Activated naive CD4-positive, alpha-beta T cell treated with Interleukin-2 at 50 U/mL for 16 hours (primary cell): ENCODE data around the gene CLRN2.
"Not testable (repeated sequence)": the region's sequence is repeated elsewhere in the genome, so short reads cannot be mapped to it uniquely, and the experiment has no call there.

Source experiments
- DNase-seq: peaks from one replicate; pipeline ENCODE4 v3.0.0-alpha.2; 2020

Gene CLRN2

DNA sequence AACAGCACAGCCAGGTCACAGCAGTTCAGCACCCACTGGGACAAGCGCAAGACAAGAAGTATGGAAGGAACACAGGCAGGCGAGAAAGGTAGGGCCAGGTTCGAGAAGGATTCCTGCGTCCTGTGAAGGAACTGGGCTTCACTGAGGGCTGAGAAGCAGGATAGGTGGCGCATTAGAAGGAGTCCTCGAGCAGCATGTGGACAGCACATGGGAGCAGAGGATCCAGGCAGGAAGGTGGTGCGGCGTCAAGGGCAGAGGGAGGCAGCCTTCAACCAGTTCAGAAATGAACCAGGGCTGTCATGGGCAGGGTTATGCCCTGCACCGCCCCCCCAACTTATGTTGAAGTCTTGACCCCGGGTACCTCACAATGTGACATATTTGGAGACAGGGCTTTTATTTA, 31.3 kb downstream of the CLRN2 start:
- no peak for DNase-seq

DNA sequence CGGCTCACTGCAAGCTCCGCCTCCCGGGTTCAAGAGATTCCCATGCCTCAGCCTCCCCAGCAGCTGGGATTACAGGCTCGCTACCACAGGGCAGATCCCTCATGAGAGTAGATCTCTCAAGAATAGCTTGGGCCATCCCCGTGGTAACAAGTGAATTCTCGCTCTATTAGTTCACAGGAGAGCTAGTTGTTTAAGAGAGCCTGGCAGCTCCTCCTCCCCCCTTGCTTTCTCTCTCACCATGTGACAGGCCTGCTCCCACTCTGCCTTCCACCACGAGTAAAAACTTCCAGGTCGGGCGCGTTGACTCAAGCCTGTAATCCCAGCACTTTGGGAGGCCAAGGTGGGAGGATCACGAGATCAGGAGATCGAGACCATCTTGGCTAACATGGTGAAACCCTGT, 31.7 kb downstream of the CLRN2 start:
- no peak for DNase-seq

DNA sequence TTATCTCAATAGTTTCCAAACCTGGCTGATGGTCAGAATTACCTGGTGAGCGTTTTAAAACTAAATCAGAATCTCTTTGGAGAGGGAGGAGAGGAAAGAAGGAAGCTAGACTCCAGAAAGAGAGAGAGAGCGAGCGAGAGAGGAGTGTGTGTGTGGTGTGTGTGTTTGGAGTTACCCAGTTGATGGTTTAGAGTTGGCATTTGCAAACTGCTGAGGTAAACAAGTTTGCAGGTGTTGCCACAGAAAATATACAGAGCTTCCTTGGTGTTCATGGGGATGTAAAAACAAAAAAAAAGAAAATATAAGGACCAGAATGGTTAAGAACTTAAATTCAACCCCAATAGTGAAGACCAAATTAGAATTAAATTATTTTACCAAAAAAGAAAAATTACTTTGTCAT, 35.6 kb downstream of the CLRN2 start:
- no peak for DNase-seq

GRCh38 chr4:17552427-17552826, 37.5 kb downstream of the CLRN2 start:
- no peak for DNase-seq

- DNase-seq = no peak
Measured at GRCh38 chr4:17554568-17554967, 39.6 kb downstream of the CLRN2 start.

GRCh38 chr4:17556498-17556897, 41.5 kb downstream of the CLRN2 start:
- no peak for DNase-seq

DNA sequence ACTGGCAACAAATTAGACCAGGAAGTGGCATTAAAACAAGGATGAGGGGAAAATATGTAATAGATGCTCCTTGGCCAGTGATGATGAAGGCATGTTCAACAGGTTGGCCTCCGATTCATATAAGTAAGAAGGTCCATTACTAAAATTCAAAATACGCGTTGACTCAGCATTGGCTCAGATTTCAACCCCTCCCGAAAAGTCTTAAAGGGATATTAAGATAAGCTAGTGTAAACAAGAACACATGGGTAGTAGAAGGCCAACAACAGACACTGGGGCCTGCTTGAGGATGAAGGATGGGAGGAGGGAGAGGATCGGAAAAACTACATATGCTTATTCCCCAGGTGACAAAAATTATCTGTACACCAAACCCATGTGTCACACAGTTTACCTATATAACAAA, 42.9 kb downstream of the CLRN2 start:
- no peak for DNase-seq

- DNase-seq = no peak
Measured at GRCh38 chr4:17558941-17559708, 44.2 kb downstream of the CLRN2 start.

- DNase-seq = no peak
Measured at GRCh38 chr4:17559709-17560048, 44.7 kb downstream of the CLRN2 start.

DNA sequence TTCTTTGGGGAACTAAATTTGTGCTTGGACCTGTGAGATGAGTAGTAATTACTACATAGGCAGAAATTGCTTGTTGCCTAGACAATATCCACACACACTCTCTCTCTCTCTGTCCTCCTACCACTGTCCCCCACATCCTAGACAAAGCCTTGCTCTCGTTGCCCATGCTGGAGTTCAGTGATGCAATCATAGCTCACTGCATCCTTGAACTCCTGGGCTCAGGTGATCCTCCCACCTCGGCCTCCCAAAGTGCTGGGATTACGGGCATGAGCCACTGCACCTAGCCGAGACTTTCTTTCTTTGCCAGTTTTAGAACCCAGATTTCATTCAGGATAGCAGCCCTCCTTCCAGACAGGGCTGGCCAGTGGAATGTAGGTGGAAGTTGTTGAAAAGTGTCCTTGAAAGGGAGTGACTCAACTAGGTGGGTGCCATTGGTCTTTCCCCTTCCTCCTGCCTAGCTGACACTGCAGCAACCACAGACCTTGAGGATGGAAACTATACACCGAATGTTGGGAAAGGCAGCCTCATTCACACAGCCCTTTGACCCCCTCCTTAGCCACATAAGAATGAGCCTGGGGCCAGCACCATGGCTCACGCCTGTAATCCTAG, 45.2 kb downstream of the CLRN2 start:
- DNase-seq = no peak

- DNase-seq = no peak
Measured at GRCh38 chr4:17561195-17561909, 46.4 kb downstream of the CLRN2 start.

DNA sequence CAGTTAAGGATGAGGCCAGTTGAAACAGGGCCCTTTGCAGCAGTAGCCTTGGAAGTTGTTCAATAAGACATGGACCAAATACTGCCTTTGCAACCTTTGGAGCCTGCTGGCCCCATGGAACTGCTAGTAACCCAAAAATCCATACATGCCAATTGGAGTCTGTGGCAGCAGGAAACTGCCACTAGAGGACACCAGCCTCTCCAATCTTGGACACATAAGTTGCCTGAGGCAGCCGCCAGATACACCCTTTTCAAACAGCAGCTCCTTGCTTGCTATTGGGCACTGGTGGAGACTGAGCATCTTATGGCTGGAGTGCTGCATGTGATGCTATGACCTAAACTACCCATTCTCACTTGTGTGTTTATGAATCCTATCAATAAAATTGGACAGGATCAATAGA, 47.2 kb downstream of the CLRN2 start:
- DNase-seq = no peak

- no peak for DNase-seq
Measured at GRCh38 chr4:17565846-17566245, 50.9 kb downstream of the CLRN2 start.

DNA sequence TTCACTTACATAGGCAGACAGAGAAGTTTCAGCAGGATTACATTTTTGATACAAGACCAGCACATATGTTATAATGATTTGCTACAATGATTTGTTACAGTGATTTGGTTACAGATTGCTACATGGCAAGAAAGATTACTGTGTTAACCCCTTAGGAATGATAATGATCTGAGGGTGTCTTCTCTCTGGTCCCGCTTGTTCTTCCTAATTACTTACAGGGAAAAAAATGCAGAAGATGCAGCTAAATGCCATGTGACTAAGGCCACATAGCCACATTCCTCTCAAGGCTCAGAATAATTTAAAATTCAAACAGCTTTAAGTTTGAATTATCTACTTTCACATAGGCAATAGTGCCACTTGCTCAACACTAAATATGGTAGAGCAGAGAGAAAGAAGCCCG, 52.3 kb downstream of the CLRN2 start:
- DNase-seq = no peak

DNA sequence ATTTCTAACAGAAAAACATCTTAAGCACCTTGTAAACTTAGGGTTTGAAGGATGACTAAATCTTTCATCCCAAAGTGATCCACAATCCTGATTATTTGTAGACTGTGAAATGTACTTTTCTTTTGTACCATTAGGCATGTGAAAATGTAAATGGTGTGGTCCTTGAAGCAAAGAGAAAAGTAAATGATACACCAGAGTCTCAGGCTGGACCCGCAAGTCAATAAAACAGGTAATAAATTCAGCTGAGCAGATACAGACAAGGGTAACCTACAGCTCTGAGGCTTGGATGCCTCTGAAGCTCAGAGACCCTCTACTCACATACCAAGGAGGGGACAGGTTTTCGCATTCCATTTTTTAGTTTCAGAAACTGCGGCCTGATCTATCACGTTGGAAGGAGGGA, 59.2 kb downstream of the CLRN2 start:
- DNase-seq = no peak

- DNase-seq = not testable (repeated sequence)
Measured at GRCh38 chr4:17575177-17575576, 60.2 kb downstream of the CLRN2 start.
